Heart left ventricle (tissue), 13 donors: Measurements from ENCODE around the gene OXTR.
"Not testable (repeated sequence)": the region's sequence is repeated elsewhere in the genome, so short reads cannot be mapped to it uniquely, and the experiment has no call there.

ENCODE experiments used
- CTCF ChIP-seq, 12 donors: fragments of 200-600 bp; sonication (generic) in 4 of 12; IDR thresholded peaks; one replicate each; pipeline versions ENCODE4 v1.5.0 to v1.8.0; 2018 to 2022; ENCODE audit warnings: antibody characterized with exemption in 12 of 12, mild to moderate bottlenecking in 5 of 12
- POLR2A ChIP-seq, 2 donors: fragments of 450-650 bp; IDR thresholded peaks; one replicate each; pipeline ENCODE4 v1.6.1; 2017; ENCODE audit warnings: antibody characterized with exemption in 2 of 2, mild to moderate bottlenecking in 2 of 2, moderate library complexity in 2 of 2
- donor health status: ischemic (EF 13 %, LVEDD 7.1; RV severe dilation, severe dysfunction).
- donor health status: DM: no; HTN: yes; CAD: no.
- donor health status: DM: no; HTN: no; CAD: no.
- donor health status: ischemic (EF 25% LVEDD 6.9; RV normal size, moderate dysfunction).
- donor health status: ischemic (EF 25% LVEDD 5.7; RV mildly dilated, moderate dysfunction).
- donor health status: ischemic (EF 35%, LVEDD 5.7; RV mildly dilated, moderate dysfunction).
- donor health status: nonischemic (EF 11% LVEDD 7.7; RV severe dilation, severe dysfunction).
- donor health status: DM: yes; HTN: yes; CAD: no.
- donor health status: PGD.
- donor health status: ischemic (EF 29% LVEDD 5.4; RV normal size, mild dysfunction).
- donor health status: nonischemic (EF 23%, LVEDD 6.1; RV moderate dilation, normal function).

- not testable (repeated sequence) for TF ChIP-seq CTCF, POLR2A (IDR thresholded peaks at IDR 0.05)
Observed at GRCh38 chr3:8715757-8716156, 53.7 kb downstream of the OXTR start.
